ENCODE data around the gene C1orf35.

DNA sequence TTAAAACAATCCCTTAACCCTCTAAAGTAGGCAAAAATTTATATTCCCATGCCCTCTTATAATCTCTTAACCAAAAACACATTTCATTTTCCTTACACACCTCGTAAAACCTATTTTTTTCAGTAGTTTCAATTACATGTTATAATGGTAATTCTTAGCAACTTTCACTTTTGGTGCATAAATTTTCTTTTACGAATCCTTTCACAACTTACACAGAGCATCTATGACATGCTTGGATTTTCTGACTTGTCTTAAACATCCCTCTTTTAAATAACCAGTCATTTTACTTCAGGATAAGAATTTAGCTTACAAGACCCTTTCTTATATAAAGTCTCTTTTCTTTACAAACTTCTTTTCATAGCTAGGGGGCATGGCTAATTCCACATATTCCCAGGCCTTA is 14.9 kb upstream of the C1orf35 start:
- TF ChIP-seq SRF (IDR thresholded peaks at IDR 0.05; ENCODE audit: low read depth, low read length) = no peak
- TF ChIP-seq CTCF (IDR thresholded peaks at IDR 0.05; ENCODE audit: control extremely low read depth in 1 of 3, insufficient read depth in 1 of 3, low read depth in 1 of 3, low read length in 3 of 3) = no peak
- no peak for TF ChIP-seq YY1 (IDR thresholded peaks at IDR 0.05; ENCODE audit: low read depth, low read length)
- no peak for TF ChIP-seq BRCA1 (IDR thresholded peaks at IDR 0.05; ENCODE audit: low read depth, low read length)
- TF ChIP-seq USF2 (IDR thresholded peaks at IDR 0.05; ENCODE audit: low read length) = no peak
- TF ChIP-seq HDAC2 (IDR thresholded peaks at IDR 0.05; ENCODE audit: borderline replicate concordance in 1 of 2, low read depth in 2 of 2, low read length in 2 of 2) = no peak
- TF ChIP-seq RAD21 (IDR thresholded peaks at IDR 0.05 in 1 of 2, conservative IDR thresholded peaks at IDR 0.05 in 1 of 2; ENCODE audit: low read depth in 2 of 2, low read length in 2 of 2) = no peak
- TF ChIP-seq CEBPB (IDR thresholded peaks at IDR 0.05; ENCODE audit: low read depth, low read length) = no peak
- no peak for TF ChIP-seq TAF1 (IDR thresholded peaks at IDR 0.05; ENCODE audit: low read depth, low read length)
